ENCODE measurements around the gene SLX4IP. TPM values are rescaled to one million over a fixed set of nuclear protein-coding genes. Genes with fewer than 3 reads are reported as not detected.

The SLX4IP gene
- total and polyA plus RNA-seq, 2 of the 13 experiments (the other 11 are each of a cell fraction or from before 2014, with no cell fraction given), result 3.6 to 7.3 TPM

- Histone ChIP-seq H3K79me2 (ENCODE audit: insufficient read depth, low read length) (no peaks in the 10 kb centered on the region), H3K27me3 (ENCODE audit: control insufficient read depth in 1 of 2, insufficient read depth in 2 of 2, low read length in 2 of 2) (no peaks in the 10 kb centered on the region), H3K4me3 (replicated peaks in 1 of 3; ENCODE audit: insufficient read depth in 1 of 3, low read depth in 2 of 3, low read length in 3 of 3) (no peak overlapping the region), H3K27ac (ENCODE audit: extremely low read length, insufficient read depth, low read length) (no peak overlapping the region), H2AFZ (ENCODE audit: low read length) (no peak overlapping the region), H3K36me3 (replicated peaks in 1 of 2; ENCODE audit: control insufficient read depth in 1 of 2, insufficient read depth in 2 of 2, low read length in 2 of 2) (peaks cover 86 to 95% of the 10 kb centered on the region in 2 experiments), H3K4me2 (ENCODE audit: low read depth, low read length) (no peak overlapping the region), H3K9me3 (ENCODE audit: low read length) (no peaks in the 10 kb centered on the region), H3K9ac (ENCODE audit: insufficient read depth, low read depth, low read length) (no peak overlapping the region), H4K20me1 (ENCODE audit: insufficient read depth, low read length) (no peaks in the 10 kb centered on the region), H3K4me1 (ENCODE audit: insufficient read depth, low read length) (peaks cover 19% of the 10 kb centered on the region)
- ChIA-PET POLR2A (interaction anchor here (1.3 kb wide), 1 partner anchor 23 kb away, joined by 4 read pairs; no protein-coding TSS in a partner anchor), CTCF (ENCODE audit: low intra/inter-chr PET ratio, low total read pairs) (no interaction called here)
- no peak for DNase-seq (ENCODE audit: low spot score)
- TF ChIP-seq TP53 (CRISPR knock-in tag; conservative IDR thresholded peaks at IDR 0.05), result no peak
- TF ChIP-seq AGO2 (optimal IDR thresholded peaks at IDR 0.05; ENCODE audit: low read depth, low read length), result peak; percentile 45
- TF ChIP-seq ZNF407 (CRISPR knock-in tag; IDR thresholded peaks at IDR 0.05; ENCODE audit: not compliant biosample characterization), result no peak
- TF ChIP-seq PBX3 (CRISPR knock-in tag; IDR thresholded peaks at IDR 0.05; ENCODE audit: borderline replicate concordance), result no peak
- TF ChIP-seq SP5 (CRISPR knock-in tag; IDR thresholded peaks at IDR 0.05; ENCODE audit: borderline replicate concordance, low read depth), result no peak
- TF ChIP-seq ZNF609 (CRISPR knock-in tag; IDR thresholded peaks at IDR 0.05; ENCODE audit: borderline replicate concordance), result no peak
- no peak for FAIRE-seq
- no TSS peak for BruUV-seq (replicated peaks)
- WGBS (ENCODE audit: low lambda C conversion rate), result 97% methylated on average over 8 of the region's 8 CpGs
- in situ Hi-C loops (cut with HindIII; ENCODE audit: extremely low pct_ligation_motif_present, low pct_unique_long_range_greater_than_20kb) (loop anchor here (10.0 kb wide), 1 partner anchor 214 kb away; the partner anchor contains the start of genes MKKS and SLX4IP), intact Hi-C loops (cut with micrococcal nuclease; ENCODE audit: unreplicated experiment) (no loop called here)
- no peak for ATAC-seq
Observed at GRCh38 chr20:10648651-10649050, 213.5 kb downstream of the SLX4IP start.
